Cardiac septum (tissue), 1 donor: Measurements from ENCODE around the gene VHLL. TPM values are rescaled to one million over a fixed set of nuclear protein-coding genes. Genes with fewer than 3 reads are reported as not detected.

ENCODE experiments used
- DNase-seq: peaks from one replicate; pipeline ENCODE4 v3.0.0-alpha.2; 2020; ENCODE audit warnings: low spot score
- intact Hi-C: fragments of 100-400 bp; cut with DNase I; formaldehyde crosslinking; loops from one replicate; pipeline ENCODE4 v1.14.0; 2022
- total RNA-seq: library from RNA; stranded (reverse); fragmentation: NEBNext Ultra II Directional; extraction: Animal tissue kit (Norgen Biotek cat#: 25700); gene quantifications from one replicate; pipeline ENCODE4 v1.2.1, GENCODE V29; 2021
- donor health status: DM: no; HTN: no; CAD: no.

VHLL gene
- total RNA-seq, 1 donor from 2014 or later, result not detected

DNA sequence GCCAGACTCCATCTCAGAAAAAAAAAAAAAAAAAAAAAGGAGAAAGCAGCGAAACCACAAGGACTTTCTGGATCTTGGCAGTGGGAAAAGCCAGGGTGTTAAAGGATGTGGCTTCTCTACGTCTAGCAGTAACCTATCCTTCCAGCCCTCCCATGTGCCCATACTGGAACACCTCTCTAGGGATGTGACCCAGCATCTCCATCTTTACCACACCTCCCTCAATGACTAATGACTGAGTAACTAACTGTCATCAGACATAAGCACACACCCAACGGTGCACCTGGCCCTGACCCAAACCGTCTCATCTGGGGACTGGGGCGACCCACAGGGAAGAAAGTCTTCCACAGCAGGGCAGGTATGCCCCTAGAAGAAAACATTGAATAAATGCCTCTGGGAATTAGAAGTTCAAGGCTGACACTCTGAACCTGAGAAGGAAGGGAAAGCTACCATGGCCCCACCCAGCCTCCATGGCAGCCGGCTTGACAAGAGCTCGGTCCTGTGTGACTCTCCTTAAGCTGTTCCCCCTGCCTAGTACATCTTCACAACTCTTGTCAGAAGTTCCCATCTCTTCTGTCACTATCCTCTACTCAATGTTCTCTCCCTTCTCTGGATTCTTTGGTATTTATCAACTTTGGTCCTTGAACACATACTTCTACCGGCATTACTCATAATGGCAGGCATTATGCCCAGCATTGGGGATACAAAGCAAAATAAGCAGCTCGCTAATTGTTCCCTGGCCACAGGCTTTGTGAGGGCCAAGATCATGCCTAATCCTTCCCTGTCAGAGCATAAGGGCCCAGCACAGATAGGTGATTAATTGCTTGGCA, 36.4 kb downstream of the VHLL start:
- DNase-seq, result no peak
- intact Hi-C loops, result no loop called here

GRCh38 chr1:156260896-156261295, 38.2 kb downstream of the VHLL start:
- intact Hi-C loops, result no loop called here
- DNase-seq, result no peak

DNA sequence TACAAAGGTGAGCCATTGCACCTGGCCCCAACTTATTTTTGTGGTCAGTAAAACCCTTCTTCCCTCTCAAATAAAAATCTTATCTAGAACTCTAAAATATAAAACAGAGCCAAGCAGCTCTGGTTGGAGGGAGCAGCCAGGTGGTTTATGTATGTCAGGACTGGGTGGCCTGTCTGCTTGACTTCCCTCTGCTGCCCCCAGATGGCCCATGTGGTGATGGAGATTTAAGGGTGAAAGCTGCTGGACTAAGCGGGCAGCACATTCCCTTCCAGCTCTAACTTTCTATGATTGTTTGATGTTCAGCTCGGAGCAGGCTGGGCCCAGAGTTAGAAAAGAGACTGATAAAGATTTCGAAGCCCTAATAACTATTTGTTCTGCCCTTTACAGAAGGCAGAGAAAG, 39.3 kb downstream of the VHLL start:
- intact Hi-C loops, result no loop called here
- no peak for DNase-seq

DNA sequence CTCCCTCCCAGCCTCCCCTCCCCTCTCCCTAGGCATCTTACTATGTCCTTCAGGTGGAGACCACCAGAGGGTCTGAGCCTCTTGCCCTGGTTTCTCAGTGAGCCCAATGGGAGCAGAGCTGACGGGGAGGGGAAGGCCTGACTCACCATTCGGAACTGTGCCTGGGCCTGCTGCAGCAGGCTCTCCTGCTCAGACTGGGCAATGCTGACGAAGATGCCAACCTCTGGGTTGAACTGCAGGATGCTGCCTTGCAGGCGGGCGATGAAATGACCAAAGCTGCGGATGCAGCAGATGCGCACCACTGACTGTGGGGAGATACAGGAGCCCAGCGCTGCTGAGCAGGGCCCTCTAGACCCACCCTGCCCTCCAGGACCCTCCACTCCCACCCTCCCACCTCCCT, 40.2 kb downstream of the VHLL start:
- intact Hi-C loops, result no loop called here
- DNase-seq, result no peak

DNA sequence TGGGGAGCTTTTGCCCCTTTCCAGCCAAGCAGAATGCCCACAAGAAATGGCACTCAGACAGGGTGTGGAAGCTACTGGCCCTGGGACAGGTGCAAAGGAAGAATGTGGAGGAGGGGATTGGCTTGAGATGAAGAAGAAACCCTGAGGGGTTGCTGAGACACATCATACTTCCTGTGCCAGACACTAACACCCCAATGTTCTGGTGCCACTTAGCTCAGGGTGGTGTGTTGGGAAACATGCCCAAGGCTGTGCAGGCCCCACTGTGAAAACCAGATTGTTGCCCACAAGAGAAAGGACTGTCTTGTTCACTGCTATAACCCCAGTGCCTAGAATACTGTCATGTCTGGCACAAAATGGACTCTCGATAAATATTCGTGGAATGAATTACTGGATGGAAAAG, 41.4 kb downstream of the VHLL start:
- DNase-seq, result no peak
- intact Hi-C loops, result no loop called here

GRCh38 chr1:156253634-156254033, 45.5 kb downstream of the VHLL start:
- DNase-seq, result no peak
- intact Hi-C loops, result no loop called here

GRCh38 chr1:156251527-156251926, 47.6 kb downstream of the VHLL start:
- no peak for DNase-seq
- intact Hi-C loops, result no loop called here

DNA sequence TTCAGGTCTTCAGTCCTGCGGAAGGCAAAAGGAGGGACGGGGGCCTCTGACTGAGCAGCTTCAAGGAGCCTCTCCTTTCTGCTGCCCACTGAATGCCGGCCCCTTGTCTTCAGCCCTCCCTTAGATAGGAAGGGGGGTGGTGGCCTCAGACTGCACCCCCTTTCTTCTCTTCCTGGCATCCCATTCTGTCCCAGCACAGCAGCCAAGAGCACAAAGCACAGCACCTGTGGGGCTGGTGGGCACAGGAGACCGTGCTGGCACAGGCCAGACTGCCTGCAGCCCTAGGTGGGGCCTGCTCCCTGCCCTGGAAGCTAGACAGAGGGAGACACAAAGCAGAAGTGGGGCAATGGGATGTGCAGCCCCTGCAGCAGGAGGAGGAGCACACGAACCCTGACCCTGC, 49.5 kb downstream of the VHLL start:
- intact Hi-C loops, result no loop called here
- DNase-seq, result no peak

Other genes with a start within 250 kb of the VHLL start
- 26.3 TPM for gene UBQLN4, start 245.5 kb downstream of the VHLL start, total RNA-seq
- 49.8 TPM for gene LAMTOR2, start 244.5 kb downstream of the VHLL start, total RNA-seq
- gene RAB25, start 238.1 kb downstream of the VHLL start, total RNA-seq, result not detected
- 0.24 TPM for gene MEX3A, start 216.8 kb downstream of the VHLL start, total RNA-seq
- gene LMNA, start 184.6 kb downstream of the VHLL start, total RNA-seq, result 298 TPM
- gene SEMA4A, start 145.7 kb downstream of the VHLL start, total RNA-seq, result 2.7 TPM
- gene SLC25A44, start 105.2 kb downstream of the VHLL start, total RNA-seq, result 15.4 TPM
- gene PMF1, start 86.3 kb downstream of the VHLL start, total RNA-seq, result 54.3 TPM
- 0.78 TPM for gene BGLAP, start 57.1 kb downstream of the VHLL start, total RNA-seq
- 2.6 TPM for gene PAQR6, start 51.3 kb downstream of the VHLL start, total RNA-seq
- gene SMG5, start 16.5 kb downstream of the VHLL start, total RNA-seq, result 112 TPM
- 2.2 TPM for gene TMEM79, start 15.0 kb downstream of the VHLL start, total RNA-seq
- gene GLMP, start 3.6 kb downstream of the VHLL start, total RNA-seq, result 15.2 TPM
- gene CCT3, start 39.0 kb upstream of the VHLL start, total RNA-seq, result 127 TPM
- not detected for gene TSACC, start 39.2 kb upstream of the VHLL start, total RNA-seq
- gene RHBG, start 69.9 kb upstream of the VHLL start, total RNA-seq, result not detected
- gene MEF2D, start 201.5 kb upstream of the VHLL start, total RNA-seq, result 93.1 TPM